Amygdala (tissue), 56 donors: Measurements from ENCODE around the gene MTHFD1.
A peak's percentile ranks its signal among the peaks of the same experiment; 100 is the strongest.
"Not testable (repeated sequence)": the region's sequence is repeated elsewhere in the genome, so short reads cannot be mapped to it uniquely, and the experiment has no call there.

Experiments
- DNase-seq, 56 donors: peaks; one replicate each; lab custom pipeline; 2025; lab: John Stamatoyannopoulos, UW

MTHFD1 gene

GRCh38 chr14:64387782-64388532 lies at the start of gene MTHFD1:
Gene MTHFD1, plus strand, starts transcription at chr14:64388353. Its CDS starts 75 bp downstream, at chr14:64388428.
- DNase-seq, result peak; percentile 86 to 99 (median 96)

GRCh38 chr14:64338616-64339316 lies 49.4 kb upstream of the MTHFD1 start:
- peak; percentile 56 to 98 (median 91) for DNase-seq

- no peak for DNase-seq
Measured at GRCh38 chr14:64340560-64341196, 47.5 kb upstream of the MTHFD1 start.

GRCh38 chr14:64347748-64348147 lies 40.4 kb upstream of the MTHFD1 start:
- no peak for DNase-seq

- no peak for DNase-seq
Measured at GRCh38 chr14:64349741-64350490, 38.2 kb upstream of the MTHFD1 start.

- DNase-seq, result no peak
Measured at GRCh38 chr14:64363265-64363846, 24.8 kb upstream of the MTHFD1 start.

- DNase-seq, result peak in 2 of 56 donors; percentile 1 to 2
Measured at GRCh38 chr14:64364907-64365306, 23.2 kb upstream of the MTHFD1 start.

GRCh38 chr14:64365358-64365889 lies 22.7 kb upstream of the MTHFD1 start:
- not testable (repeated sequence) for DNase-seq

- no peak for DNase-seq
Measured at GRCh38 chr14:64369201-64369600, 19.0 kb upstream of the MTHFD1 start.

GRCh38 chr14:64387232-64387781 lies 846 bp upstream of the MTHFD1 start:
- DNase-seq, result peak in 13 of 56 donors; percentile 13 to 51 (median 36)

- peak in 10 of 56 donors; percentile 18 to 74 (median 43) for DNase-seq
Measured at GRCh38 chr14:64388533-64389285, 556 bp downstream of the MTHFD1 start.

- no peak for DNase-seq
Measured at GRCh38 chr14:64391113-64391725, 3.1 kb downstream of the MTHFD1 start.

GRCh38 chr14:64391986-64392385 lies 3.8 kb downstream of the MTHFD1 start:
- DNase-seq, result no peak

GRCh38 chr14:64393189-64393726 lies 5.1 kb downstream of the MTHFD1 start:
- not testable (repeated sequence) for DNase-seq

GRCh38 chr14:64394423-64394822 lies 6.3 kb downstream of the MTHFD1 start:
- DNase-seq, result no peak

- DNase-seq, result no peak
Measured at GRCh38 chr14:64394977-64395633, 7.0 kb downstream of the MTHFD1 start.

GRCh38 chr14:64400829-64401459 lies 12.8 kb downstream of the MTHFD1 start:
- no peak for DNase-seq
